IMR-90 (cell line): Measurements from ENCODE around the gene RNASET2.

Experiments used
- CEBPB ChIP-seq: IDR thresholded peaks from 2 replicates; pipeline ENCODE4 v1.6.1; 2012; ENCODE audit warnings: low read depth, low read length, improper control_type of control experiment
- CTCF ChIP-seq: conservative IDR thresholded peaks from 2 replicates; pipeline ENCODE4 v1.5.1; 2012; ENCODE audit warnings: mild to moderate bottlenecking, low read depth, low read length, improper control_type of control experiment
- ELK1 ChIP-seq: fragments of 150-350 bp; IDR thresholded peaks from 2 replicates; pipeline ENCODE4 v1.6.1; 2016; ENCODE audit warnings: low read depth, mild to moderate bottlenecking, low read length, moderate library complexity, borderline replicate concordance
- FOS ChIP-seq: fragments of 150-350 bp; IDR thresholded peaks from 2 replicates; pipeline ENCODE4 v1.6.1; 2016; ENCODE audit warnings: low read depth, low read length
- POLR2A ChIP-seq: IDR thresholded peaks from 2 replicates; pipeline ENCODE4 v1.6.1; 2012; ENCODE audit warnings: mild to moderate bottlenecking, low read depth, low read length
- RAD21 ChIP-seq: IDR thresholded peaks from 2 replicates; pipeline ENCODE4 v1.6.1; 2012; ENCODE audit warnings: low read length, improper control_type of control experiment
- USF2 ChIP-seq: fragments of 150-350 bp; IDR thresholded peaks from 2 replicates; pipeline ENCODE4 v1.6.1; 2017; ENCODE audit warnings: mild to moderate bottlenecking, antibody characterized with exemption, low read length, low read depth

GRCh38 chr6:166938704-166939103 lies 17.6 kb downstream of the RNASET2 start:
- TF ChIP-seq CTCF, result no peak
- no peak for TF ChIP-seq RAD21
- no peak for TF ChIP-seq POLR2A
- TF ChIP-seq USF2, result no peak
- no peak for TF ChIP-seq ELK1
- no peak for TF ChIP-seq CEBPB
- TF ChIP-seq FOS, result no peak
